Liver (tissue), 9 donors: ENCODE results near the gene SGO2. TPM values are rescaled to one million over a fixed set of nuclear protein-coding genes. Genes with fewer than 3 reads are reported as not detected.

ENCODE experiments used
- DNase-seq: peaks from one replicate; pipeline ENCODE4 v3.0.0-alpha.2; 2017; ENCODE audit warnings: low spot score
- H3K27ac ChIP-seq, 2 donors: one replicate each; pipeline ENCODE4 v1.7.0; 2013; ENCODE audit warnings: inconsistent platforms in 2 of 2, low read length in 2 of 2, control low read depth in 1 of 2, low read depth in 1 of 2, mild to moderate bottlenecking in 1 of 2
- H3K27me3 ChIP-seq, 4 donors: one replicate each; pipeline versions ENCODE4 v1.6.1 to v1.7.0; 2013; ENCODE audit warnings: low read length in 3 of 4, inconsistent platforms in 1 of 4, mild to moderate bottlenecking in 1 of 4, moderate library complexity in 1 of 4; ENCODE audit not compliant: control insufficient read depth in 4 of 4, insufficient read depth in 4 of 4
- H3K36me3 ChIP-seq, 4 donors: one replicate each; pipeline versions ENCODE4 v1.6.1 to v1.7.0; 2013; ENCODE audit warnings: low read length in 3 of 4, mild to moderate bottlenecking in 3 of 4, low read depth in 1 of 4, moderate library complexity in 1 of 4; ENCODE audit not compliant: control insufficient read depth in 4 of 4, insufficient read depth in 3 of 4
- H3K4me1 ChIP-seq, 4 donors: one replicate each; pipeline versions ENCODE4 v1.6.1 to v1.7.0; 2013; ENCODE audit warnings: low read length in 3 of 4, mild to moderate bottlenecking in 3 of 4, moderate library complexity in 1 of 4; ENCODE audit not compliant: control insufficient read depth in 4 of 4, insufficient read depth in 4 of 4
- H3K4me3 ChIP-seq, 3 donors: one replicate each; pipeline versions ENCODE4 v1.6.1 to v1.7.0; 2013; ENCODE audit warnings: low read length in 3 of 3, control low read depth in 1 of 3, low read depth in 1 of 3, mild to moderate bottlenecking in 1 of 3
- H3K9ac ChIP-seq, 2 donors: one replicate each; pipeline ENCODE4 v1.7.0; 2013; ENCODE audit warnings: low read length in 2 of 2, mild to moderate bottlenecking in 2 of 2, moderate library complexity in 2 of 2, control low read depth in 1 of 2, low read depth in 1 of 2
- H3K9me3 ChIP-seq, 4 donors: one replicate each; pipeline versions ENCODE4 v1.6.1 to v1.7.0; 2013; ENCODE audit warnings: low read length in 3 of 4; ENCODE audit not compliant: control insufficient read depth in 4 of 4
- ATF3 ChIP-seq: IDR thresholded peaks from 2 replicates; pipeline ENCODE4 v1.6.1; 2016; ENCODE audit warnings: antibody characterized with exemption
- EGR1 ChIP-seq, 2 donors: IDR thresholded peaks; 2 replicates each; pipeline ENCODE4 v1.6.1; 2016 to 2018; ENCODE audit warnings: antibody characterized with exemption in 2 of 2, low read depth in 2 of 2
- FOXA1 ChIP-seq: IDR thresholded peaks from 2 replicates; pipeline ENCODE4 v1.6.1; 2016; ENCODE audit warnings: antibody characterized with exemption
- FOXA2 ChIP-seq: IDR thresholded peaks from 2 replicates; pipeline ENCODE4 v1.6.1; 2016; ENCODE audit warnings: antibody characterized with exemption
- HNF4A ChIP-seq, 2 donors: conservative IDR thresholded peaks; 2 replicates each; pipeline ENCODE4 v1.6.1; 2016; ENCODE audit warnings: antibody characterized with exemption in 2 of 2, mild to moderate bottlenecking in 2 of 2
- HNF4G ChIP-seq: IDR thresholded peaks from 2 replicates; pipeline ENCODE4 v1.6.1; 2016; ENCODE audit warnings: antibody characterized with exemption
- JUND ChIP-seq, 2 donors: IDR thresholded peaks; 2 replicates each; pipeline ENCODE4 v1.6.1; 2016; ENCODE audit warnings: antibody characterized with exemption in 2 of 2
- NR2F2 ChIP-seq: IDR thresholded peaks from 2 replicates; pipeline ENCODE4 v1.6.1; 2016; ENCODE audit warnings: antibody characterized with exemption
- RAD21 ChIP-seq, 2 donors: IDR thresholded peaks; 2 replicates each; pipeline ENCODE4 v1.6.1; 2016; ENCODE audit warnings: antibody characterized with exemption in 2 of 2, mild to moderate bottlenecking in 2 of 2
- REST ChIP-seq: IDR thresholded peaks from 2 replicates; pipeline ENCODE4 v1.6.1; 2016; ENCODE audit warnings: antibody characterized with exemption, mild to moderate bottlenecking
- RXRA ChIP-seq, 2 donors: IDR thresholded peaks; 2 replicates each; pipeline ENCODE4 v1.6.1; 2017 to 2018; ENCODE audit warnings: antibody characterized with exemption in 2 of 2, mild to moderate bottlenecking in 1 of 2
- SP1 ChIP-seq: IDR thresholded peaks from 2 replicates; pipeline ENCODE4 v1.6.1; 2018; ENCODE audit warnings: antibody characterized with exemption, mild to moderate bottlenecking
- TAF1 ChIP-seq: conservative IDR thresholded peaks from 2 replicates; pipeline ENCODE4 v1.6.1; 2016; ENCODE audit warnings: antibody characterized with exemption, mild to moderate bottlenecking
- YY1 ChIP-seq: IDR thresholded peaks from 2 replicates; pipeline ENCODE4 v1.6.1; 2016; ENCODE audit warnings: antibody characterized with exemption, mild to moderate bottlenecking
- ZBTB33 ChIP-seq: IDR thresholded peaks from 2 replicates; pipeline ENCODE4 v1.6.1; 2016; ENCODE audit warnings: antibody characterized with exemption
- whole genome bisulfite sequencing: extraction: QIAGEN DNeasy Blood & Tissue Kit; methylation state at CpG from one replicate; pipeline ENCODE4 v1.1.7; 2013; 5-methylcytosine and 5-hydroxymethylcytosine counted together
- polyA plus RNA-seq, 2 donors: library from polyadenylated mRNA; stranded (reverse) in 1 of 2; unstranded in 1 of 2; fragments of 200-250 nt in 1 of 2; fragments of >200 nt in 1 of 2; fragmentation: Nextera tagmentation in 1 of 2; extraction: Ambion mirVana in 1 of 2; gene quantifications; one replicate each; pipeline versions ENCODE4 v1.2.1 to v1.2.3, GENCODE V29; 2013 to 2015
- total RNA-seq, 2 donors: library from RNA; depleted of rRNA; stranded (reverse); fragments of >200 nt; gene quantifications; one replicate each; pipeline ENCODE4 v1.2.3, GENCODE V29; 2014
- TF ChIP-seq, protein P1 (sequence below): IDR thresholded peaks from 2 replicates; pipeline ENCODE4 v1.6.1; 2016; ENCODE audit warnings: antibody characterized with exemption
- donor health status: healthy.
- donor health status: healthy.
- donor health status: healthy.
- donor health status: healthy.
- donor health status: healthy.

Gene SGO2
- total and polyA plus RNA-seq, 4 donors = 0.58 to 14.9 (median 0.77) TPM

GRCh38 chr2:200592406-200593075 is 66.5 kb downstream of the SGO2 start (continued):
- TF ChIP-seq ZBTB33 = peak; percentile 55
- peak in 1 of 2 donors; percentile 30 for TF ChIP-seq RAD21 (IDR thresholded peaks at IDR 0.05)

DNA sequence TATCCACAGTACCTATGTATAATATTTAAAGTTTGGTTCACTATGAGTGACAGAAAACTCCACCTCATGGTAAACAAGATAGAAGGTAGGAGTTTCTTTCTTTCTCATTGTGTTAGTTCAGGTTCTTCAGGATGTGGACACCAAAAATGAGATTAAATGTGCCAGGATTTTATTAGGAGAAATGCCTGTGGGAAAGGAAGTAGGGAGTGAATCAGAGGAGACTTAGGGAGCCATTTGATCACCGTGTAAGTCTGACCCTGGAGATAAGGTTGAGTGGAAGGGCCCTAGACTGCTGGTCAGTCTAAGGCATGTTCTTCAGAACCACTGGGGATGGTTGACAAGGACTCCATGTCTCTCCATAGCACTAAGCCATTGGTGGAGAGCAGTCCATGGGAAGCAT is 67.9 kb downstream of the SGO2 start:
- WGBS = 64% methylated on average over 1 of the region's 1 CpG
- H3K9ac ChIP-seq = no peak overlapping the region
- TF ChIP-seq TAF1 = no peak
- no peak for TF ChIP-seq SP1
- TF ChIP-seq REST = no peak
- no peak for TF ChIP-seq RAD21 (IDR thresholded peaks at IDR 0.05)
- TF ChIP-seq EGR1 (IDR thresholded peaks at IDR 0.05; ENCODE audit: low read depth in 2 of 2) = no peak
- no peak for TF ChIP-seq FOXA2
- TF ChIP-seq FOXA1 = no peak
- TF ChIP-seq HNF4G = no peak
- TF ChIP-seq YY1 = no peak
- no peak for TF ChIP-seq JUND (IDR thresholded peaks at IDR 0.05)
- no peak for TF ChIP-seq RXRA (IDR thresholded peaks at IDR 0.05)
- TF ChIP-seq, protein P1, sequence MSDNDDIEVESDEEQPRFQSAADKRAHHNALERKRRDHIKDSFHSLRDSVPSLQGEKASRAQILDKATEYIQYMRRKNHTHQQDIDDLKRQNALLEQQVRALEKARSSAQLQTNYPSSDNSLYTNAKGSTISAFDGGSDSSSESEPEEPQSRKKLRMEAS = no peak
- TF ChIP-seq HNF4A (conservative IDR thresholded peaks at IDR 0.05) = no peak
- DNase-seq = no peak
- H3K27me3 ChIP-seq = no peaks in the 10 kb centered on the region
- peaks cover 4 to 53% (median 27%) of the 10 kb centered on the region in 4 donors for H3K36me3 ChIP-seq
- H3K27ac ChIP-seq = peak overlapping the region; percentile 16 to 37
- no peaks in the 10 kb centered on the region for H3K9me3 ChIP-seq
- H3K4me3 ChIP-seq = no peak overlapping the region
- peaks cover 10 to 59% (median 57%) of the 10 kb centered on the region in 4 donors for H3K4me1 ChIP-seq

- no peaks in the 10 kb centered on the region for H3K9me3 ChIP-seq
- TF ChIP-seq RAD21 (IDR thresholded peaks at IDR 0.05) (no peak), NR2F2 (no peak), FOXA2 (no peak), YY1 (no peak), JUND (IDR thresholded peaks at IDR 0.05) (no peak), FOXA1 (no peak), TAF1 (no peak), EGR1 (IDR thresholded peaks at IDR 0.05; ENCODE audit: low read depth in 2 of 2) (no peak), ATF3 (no peak), HNF4A (conservative IDR thresholded peaks at IDR 0.05) (no peak), HNF4G (no peak)
- TF ChIP-seq, protein P1 = no peak
- 64% methylated on average over 3 of the region's 3 CpGs for WGBS
- H3K27ac ChIP-seq = no peak overlapping the region
- H3K27me3 ChIP-seq = no peaks in the 10 kb centered on the region
- no peak overlapping the region for H3K9ac ChIP-seq
- H3K4me1 ChIP-seq = peaks cover 10 to 40% (median 38%) of the 10 kb centered on the region in 4 donors
- no peak for DNase-seq
- no peak overlapping the region for H3K4me3 ChIP-seq
- peaks cover 8 to 65% (median 40%) of the 10 kb centered on the region in 4 donors for H3K36me3 ChIP-seq
These were observed 69.9 kb downstream of the SGO2 start for GRCh38 chr2:200595913-200596312.
